Measurements from ENCODE around the gene BMP5.

DNA sequence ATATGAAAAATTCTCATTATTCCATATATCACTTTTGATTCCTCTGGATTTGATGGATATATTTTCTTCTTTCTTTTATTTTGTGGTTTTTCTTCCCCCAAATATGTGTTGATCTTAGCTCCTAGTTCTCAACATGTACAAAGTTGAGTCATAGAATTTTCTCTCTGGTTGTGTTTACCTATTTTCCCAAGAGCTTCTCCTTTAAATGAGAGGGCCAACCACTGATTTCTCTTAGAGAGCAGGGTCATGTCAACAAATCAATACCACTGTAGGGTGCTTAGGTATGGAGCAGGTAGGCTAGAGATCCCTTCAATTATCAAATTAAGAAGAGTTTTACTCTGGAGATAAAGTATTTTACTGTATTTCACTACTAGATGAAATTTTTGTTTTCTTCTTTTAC lies 145.7 kb downstream of the BMP5 start:
- no peak for TF ChIP-seq CTCF (IDR thresholded peaks at IDR 0.05; ENCODE audit: extremely low read depth in 1 of 2, insufficient read depth in 1 of 2, low read depth in 1 of 2, low read length in 2 of 2)
- no peak for TF ChIP-seq POLR2AphosphoS5 (IDR thresholded peaks at IDR 0.05; ENCODE audit: insufficient read depth, low read depth, low read length)
- TF ChIP-seq POLR2A (IDR thresholded peaks at IDR 0.05; ENCODE audit: low read depth, low read length) = no peak
- no peak for TF ChIP-seq JUN (IDR thresholded peaks at IDR 0.05; ENCODE audit: borderline replicate concordance, insufficient read depth, insufficient read length, low read depth)
- no peak for TF ChIP-seq EZH2 (IDR thresholded peaks at IDR 0.05; ENCODE audit: borderline replicate concordance, low read depth, low read length, severe bottlenecking)
- no peak for TF ChIP-seq GATA2 (IDR thresholded peaks at IDR 0.05; ENCODE audit: insufficient read depth, insufficient read length, low read depth, low read length)

Measured in endothelial cell of umbilical vein (primary cell).